ENCODE results near the gene RPS14.
A peak's percentile ranks its signal among the peaks of the same experiment; 100 is the strongest.
"Not testable (repeated sequence)": the region's sequence is repeated elsewhere in the genome, so short reads cannot be mapped to it uniquely, and the experiment has no call there.

Gene RPS14

DNA sequence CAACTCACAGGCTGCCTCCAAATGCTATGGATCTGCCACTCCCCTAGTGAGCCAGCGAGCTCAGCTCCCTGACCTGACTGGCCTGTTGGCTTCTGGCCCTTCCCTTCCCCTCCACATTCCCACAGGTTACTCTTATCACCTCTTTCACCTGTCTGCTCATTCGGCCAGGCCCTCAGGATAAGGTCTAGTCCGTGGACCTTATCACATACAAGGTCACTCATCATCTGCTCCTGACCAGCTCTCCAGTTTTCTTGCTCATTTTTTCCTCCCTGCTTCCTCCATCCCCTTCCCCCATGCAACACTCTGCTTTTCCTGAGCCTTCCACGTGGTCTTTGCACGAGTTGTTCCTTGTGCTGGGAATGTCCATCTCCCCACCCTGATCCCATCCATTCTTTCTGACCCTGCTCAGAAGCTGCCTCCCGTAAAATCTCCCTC, 32.5 kb upstream of the RPS14 start:
- DNase-seq, result no peak

GRCh38 chr5:150481708-150481965, 32.1 kb upstream of the RPS14 start:
- DNase-seq, result no peak

- DNase-seq, result no peak
Measured at GRCh38 chr5:150479416-150479815, 29.9 kb upstream of the RPS14 start.

DNA sequence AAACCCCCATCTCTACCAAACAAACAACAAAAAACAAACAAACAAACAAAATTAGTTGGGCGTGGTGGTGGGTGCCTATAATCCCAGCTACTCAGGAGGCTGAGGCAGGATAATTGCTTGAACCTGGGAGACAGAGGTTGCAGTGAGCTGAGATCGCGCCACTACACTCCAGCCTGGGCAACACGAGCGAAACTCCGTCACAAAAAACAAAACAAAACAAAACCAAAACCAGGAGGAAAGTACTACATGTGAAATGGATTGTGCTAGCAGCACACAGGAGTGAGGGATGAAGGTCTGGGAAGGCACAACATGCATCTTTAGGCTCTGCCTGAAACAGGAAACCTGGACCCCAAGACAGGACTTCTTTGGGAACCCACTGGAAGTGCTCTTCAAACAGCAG, 27.0 kb upstream of the RPS14 start:
- not testable (repeated sequence) for DNase-seq

DNA sequence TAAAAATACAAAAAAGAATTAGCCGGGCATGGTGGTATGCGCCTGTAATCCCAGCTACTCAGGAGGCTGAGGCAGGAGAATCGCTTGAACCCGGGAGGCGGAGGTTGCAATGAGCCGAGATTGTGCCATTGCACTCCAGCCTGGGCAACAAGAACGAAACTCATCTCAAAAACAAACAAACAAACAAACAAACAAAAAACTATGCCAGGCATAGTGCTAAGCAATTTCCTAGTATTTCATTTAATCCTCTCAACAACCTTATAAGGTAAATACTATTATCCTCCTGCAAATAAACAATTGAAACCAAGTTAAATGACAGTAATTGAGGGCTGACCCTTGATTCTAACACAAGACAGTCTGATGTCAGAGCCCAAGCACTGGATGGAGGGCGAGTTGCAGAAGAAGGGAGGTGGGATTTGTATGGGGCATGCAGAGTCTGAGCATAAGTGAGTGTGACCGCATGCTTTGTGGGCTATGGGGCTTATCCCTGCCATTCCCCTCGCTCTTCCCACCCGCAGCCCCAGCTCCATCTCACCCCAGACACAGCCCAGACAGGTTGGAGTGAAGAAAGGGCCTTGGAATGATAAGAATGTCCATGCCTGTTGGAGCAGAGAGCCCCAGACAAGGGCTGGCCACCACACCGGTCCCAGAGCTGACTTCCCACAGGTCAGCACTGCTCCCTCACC, 24.3 kb upstream of the RPS14 start:
- no peak for DNase-seq

GRCh38 chr5:150469718-150470469, 20.4 kb upstream of the RPS14 start:
- no peak for DNase-seq

DNA sequence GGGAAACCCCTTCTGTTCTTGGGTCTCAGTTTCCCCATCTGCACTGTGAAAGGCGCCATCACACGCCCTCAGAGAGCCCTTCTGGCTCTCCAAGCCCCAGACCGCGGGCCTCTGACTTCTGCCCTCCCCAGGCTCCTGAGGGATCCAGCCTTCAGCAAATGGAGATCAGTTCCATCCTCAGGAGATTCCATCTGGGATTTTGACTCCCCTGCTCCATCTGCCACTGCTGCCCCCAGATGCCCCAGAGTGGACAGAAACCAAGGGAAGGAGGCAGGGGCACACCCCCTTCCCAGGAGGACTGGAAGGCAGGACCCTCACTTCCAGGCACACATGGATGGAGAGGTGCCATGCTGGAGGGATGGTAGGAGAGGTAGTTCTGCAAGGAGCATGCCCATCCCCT, 18.7 kb upstream of the RPS14 start:
- DNase-seq, result no peak

- no peak for DNase-seq
Measured at GRCh38 chr5:150465927-150466326, 16.4 kb upstream of the RPS14 start.

DNA sequence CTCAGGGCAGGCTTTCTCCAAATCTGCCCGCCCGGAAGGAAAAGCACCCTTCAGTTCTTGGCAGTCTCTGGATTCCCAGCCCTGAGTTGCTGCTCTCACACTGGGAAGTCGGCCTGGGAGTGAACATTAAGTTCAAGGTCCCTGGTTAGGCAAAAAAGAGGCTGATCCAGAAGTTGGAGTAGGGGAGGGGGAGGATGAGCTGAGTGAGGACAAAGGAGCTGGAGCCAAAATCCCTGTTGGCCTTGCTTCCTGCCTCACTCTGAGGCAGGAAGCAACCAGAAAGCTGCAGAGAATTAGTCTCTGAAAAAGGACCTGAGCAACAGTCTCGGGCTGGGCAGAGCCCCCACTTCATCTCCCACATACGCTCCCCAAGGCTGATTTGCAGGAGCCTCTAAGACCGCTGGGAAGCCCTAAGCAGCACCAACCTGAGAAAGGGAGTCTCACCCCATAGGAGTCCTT, 15.0 kb upstream of the RPS14 start:
- DNase-seq, result no peak

DNA sequence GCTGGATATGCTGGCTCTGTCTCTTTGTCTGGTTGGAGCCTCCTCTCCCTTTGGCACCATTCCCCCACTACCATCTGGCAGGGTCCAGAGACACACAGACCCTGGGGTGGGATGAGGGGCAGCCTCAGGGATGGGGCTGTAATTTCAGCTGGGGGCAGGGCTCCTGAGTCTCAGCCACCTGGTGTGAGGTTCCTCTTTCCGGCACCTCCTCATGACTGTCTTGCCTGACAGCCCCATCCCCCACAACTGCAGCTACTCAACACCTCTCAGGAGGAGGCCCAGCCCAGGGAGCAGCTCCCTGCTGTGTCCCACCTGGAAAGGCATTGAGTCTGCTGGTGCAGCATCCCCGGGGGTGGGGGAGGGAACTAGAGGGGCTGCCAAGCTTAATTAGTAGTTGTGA, 11.7 kb upstream of the RPS14 start:
- no peak for DNase-seq

DNA sequence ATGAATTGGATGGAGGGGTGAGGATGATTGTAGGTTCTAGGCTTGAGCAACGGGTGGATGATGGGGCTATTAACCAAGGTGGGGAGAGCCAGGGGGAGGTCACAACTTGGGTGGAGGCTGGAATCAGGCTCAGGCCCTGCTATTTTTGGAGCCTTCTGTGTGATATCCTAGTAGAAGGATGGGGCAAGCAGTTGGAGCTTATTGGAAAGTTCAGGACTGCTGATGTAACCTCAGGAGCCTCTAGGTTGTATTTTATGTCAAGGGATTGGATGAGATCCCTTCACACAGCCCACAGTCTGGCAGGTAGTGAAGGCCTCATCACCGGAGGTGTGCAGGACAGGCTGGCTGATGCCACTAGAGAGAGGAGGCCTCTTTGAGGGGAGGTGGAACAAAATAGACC, 11.2 kb upstream of the RPS14 start:
- no peak for DNase-seq

GRCh38 chr5:150458802-150459557, 9.4 kb upstream of the RPS14 start:
- peak in 47 of 56 donors; percentile 18 to 83 (median 50) for DNase-seq

GRCh38 chr5:150457562-150458240, 8.2 kb upstream of the RPS14 start:
- DNase-seq, result no peak

GRCh38 chr5:150457121-150457520, 7.6 kb upstream of the RPS14 start:
- DNase-seq, result no peak

DNA sequence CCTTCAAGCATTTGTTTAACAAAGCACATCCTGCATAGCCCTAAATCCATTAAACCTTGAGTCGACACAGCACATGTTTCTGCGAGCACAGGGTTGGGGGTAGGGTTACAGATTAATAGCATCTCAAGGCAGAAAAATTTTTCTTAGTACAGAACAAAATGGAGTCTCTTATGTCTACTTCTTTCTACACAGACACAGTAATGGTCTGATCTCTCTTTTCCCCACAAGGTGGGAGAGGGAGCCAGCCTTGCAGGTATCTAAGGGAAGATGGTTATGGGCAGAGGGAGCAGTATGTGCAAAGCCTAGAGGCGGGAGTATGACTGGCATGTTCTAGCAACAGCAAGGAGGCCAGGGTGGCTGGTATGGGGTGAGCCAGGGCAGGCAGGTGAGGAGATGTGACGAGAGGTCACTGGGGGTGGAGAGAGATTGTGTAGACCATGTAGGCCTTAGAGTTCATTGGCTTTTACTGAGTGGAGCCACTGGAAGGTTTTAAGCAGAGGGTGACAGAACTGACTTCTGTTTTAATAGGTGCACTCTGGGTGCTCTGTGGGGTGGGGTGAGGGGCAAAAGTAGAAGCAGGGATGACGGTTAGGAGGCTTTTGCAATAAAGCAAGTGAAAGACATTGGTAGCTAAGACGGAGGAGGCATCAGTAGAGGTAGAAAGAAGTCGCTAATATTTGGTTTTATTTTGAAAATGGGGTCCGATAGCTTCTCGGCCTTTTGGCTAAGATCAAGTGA, 5.1 kb upstream of the RPS14 start:
- no peak for DNase-seq

DNA sequence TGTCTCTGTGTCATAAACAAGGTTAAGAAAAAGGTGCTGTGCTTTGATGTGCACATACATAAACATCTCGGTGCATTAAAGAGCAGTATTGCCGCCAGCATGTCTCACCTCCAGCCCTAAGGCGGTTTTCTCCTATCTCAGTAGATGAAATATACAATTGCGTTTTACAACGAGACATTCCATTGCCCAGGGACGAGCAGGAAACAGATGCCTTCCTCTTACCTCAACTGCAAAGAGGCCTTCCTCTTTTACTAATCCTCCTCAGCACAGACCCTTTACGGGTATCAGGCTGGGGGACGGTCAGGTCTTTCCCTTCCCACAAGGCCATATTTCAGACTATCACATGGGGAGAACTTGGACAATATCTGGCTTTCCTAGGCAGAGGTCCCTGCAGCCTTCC, 4.5 kb upstream of the RPS14 start:
- DNase-seq, result peak in 1 of 56 donors; percentile 23

DNA sequence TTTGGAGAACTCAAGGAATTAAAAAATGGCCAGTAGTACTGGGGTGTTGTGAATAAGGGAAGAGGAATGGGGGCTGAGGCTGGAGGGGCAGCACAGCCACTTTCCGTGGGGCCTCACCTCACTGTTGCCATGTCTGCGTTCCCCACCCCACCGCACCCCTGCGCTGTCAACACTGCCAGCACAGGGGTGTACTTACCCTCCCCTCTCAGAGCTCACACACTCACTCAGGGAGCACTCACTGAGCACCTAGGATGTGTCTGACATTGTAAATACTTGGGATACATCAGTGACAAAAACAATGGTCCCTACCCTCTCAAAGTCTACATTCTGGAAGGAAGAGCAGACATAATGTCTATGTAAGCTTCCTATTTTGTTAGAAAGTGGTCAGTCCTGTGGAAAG, 3.4 kb upstream of the RPS14 start:
- DNase-seq, result no peak

GRCh38 chr5:150451594-150451993, 2.1 kb upstream of the RPS14 start:
- no peak for DNase-seq

DNA sequence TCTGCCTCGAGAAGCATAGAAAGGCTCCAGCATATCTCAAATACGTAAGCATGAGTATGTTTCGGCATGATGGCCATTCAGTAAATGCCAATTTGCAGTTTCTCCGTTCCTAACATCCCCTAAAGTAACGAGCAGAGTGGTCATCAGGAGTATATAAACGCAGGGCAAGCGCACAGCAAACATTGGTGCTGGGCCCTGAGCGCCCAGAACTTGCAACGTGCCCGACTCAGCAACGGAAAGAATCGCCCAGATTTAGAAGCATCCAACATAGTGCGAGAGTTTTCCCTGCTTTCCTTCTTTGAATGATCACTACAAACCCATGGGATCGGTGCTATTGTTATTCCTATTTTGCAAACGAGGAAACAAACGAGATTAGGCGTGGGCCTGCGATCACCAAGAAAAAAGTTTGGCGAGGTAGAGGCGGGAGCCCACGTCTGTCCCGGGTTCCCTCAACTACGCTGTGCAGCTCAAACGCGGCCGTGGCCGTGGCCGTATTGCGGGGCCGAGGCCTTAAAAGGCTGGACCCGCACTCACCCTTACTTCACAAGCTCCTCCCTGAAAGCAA, 505 bp downstream of the RPS14 start:
- DNase-seq, result no peak

GRCh38 chr5:150448334-150448733, 1.2 kb downstream of the RPS14 start:
- no peak for DNase-seq

DNA sequence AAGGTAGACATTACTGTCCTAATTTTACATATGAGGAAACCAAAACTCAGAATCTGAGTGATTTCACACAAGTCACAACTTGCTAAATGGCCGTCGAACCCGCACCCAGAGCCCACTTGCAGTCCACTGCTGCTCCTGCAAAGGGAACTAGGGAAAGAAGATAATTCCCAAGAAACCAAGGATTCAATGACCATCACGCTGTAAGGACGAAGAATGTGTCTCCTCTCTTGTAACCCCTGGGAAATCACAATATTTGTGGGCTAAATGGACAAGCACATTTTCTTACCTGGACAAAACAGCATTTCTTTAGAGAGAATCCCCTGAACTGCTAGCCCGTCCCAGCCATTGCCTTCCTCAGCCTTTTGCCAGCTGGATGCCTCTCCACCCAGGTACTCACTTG, 2.4 kb downstream of the RPS14 start:
- no peak for DNase-seq
